LNCaP clone FGC (cell line): ENCODE data around the gene NABP2.

Experiments used
- DNase-seq: peaks from one replicate; pipeline ENCODE4 v3.0.0-alpha.2; 2011; ENCODE audit warnings: low read depth
- H3K4me3 ChIP-seq: 2 replicates; pipeline ENCODE4 v1.5.1; 2011; ENCODE audit warnings: mild to moderate bottlenecking, low read depth, low read length, control low read depth
- CTCF ChIP-seq: IDR thresholded peaks from 2 replicates; pipeline ENCODE4 v1.5.1; 2012; ENCODE audit warnings: mild to moderate bottlenecking; ENCODE audit not compliant: control insufficient read depth, insufficient read depth; ENCODE audit errors: extremely low read depth

NABP2 gene

GRCh38 chr12:56236091-56236490 is 11.9 kb downstream of the NABP2 start:
- no peak for DNase-seq
- H3K4me3 ChIP-seq = no peak overlapping the region
- TF ChIP-seq CTCF = no peak

GRCh38 chr12:56236985-56237384 is 12.8 kb downstream of the NABP2 start:
- no peak for TF ChIP-seq CTCF
- DNase-seq = no peak

GRCh38 chr12:56237552-56237951 is 13.4 kb downstream of the NABP2 start:
- TF ChIP-seq CTCF = no peak
- H3K4me3 ChIP-seq = no peak overlapping the region
- DNase-seq = no peak

More at GRCh38 chr12:56236985-56237384, 12.8 kb downstream of the NABP2 start:
- H3K4me3 ChIP-seq = no peak overlapping the region

- H3K4me3 ChIP-seq = no peak overlapping the region
- DNase-seq = no peak
- TF ChIP-seq CTCF = no peak
Observed at GRCh38 chr12:56241424-56242303, 17.5 kb downstream of the NABP2 start.

GRCh38 chr12:56242986-56243385 is 18.8 kb downstream of the NABP2 start:
- no peak for TF ChIP-seq CTCF
- DNase-seq = no peak
- H3K4me3 ChIP-seq = no peak overlapping the region

GRCh38 chr12:56243731-56244181 is 19.6 kb downstream of the NABP2 start:
- DNase-seq = no peak
- TF ChIP-seq CTCF = no peak
- H3K4me3 ChIP-seq = no peak overlapping the region
